SU-DHL-6 (cell line): ENCODE measurements around the gene TRPM2.

Source experiments
- H2AFZ ChIP-seq: fragments of 200-600 bp; sonication (generic); 2 replicates; pipeline ENCODE4 v1.6.1; 2014; ENCODE audit warnings: low read depth, mild to moderate bottlenecking, moderate library complexity, mixed read lengths, antibody characterized with exemption, low read length; ENCODE audit not compliant: severe bottlenecking
- H3F3A ChIP-seq: fragments of 200-600 bp; shearing (Covaris generic); 2 replicates; pipeline ENCODE4 v1.6.0; 2016; ENCODE audit warnings: antibody characterized with exemption, mild to moderate bottlenecking; ENCODE audit not compliant: insufficient read depth
- H3K27ac ChIP-seq: fragments of 200-600 bp; sonication (generic); 2 replicates; pipeline ENCODE4 v1.5.1; 2016; ENCODE audit warnings: low read depth, mild to moderate bottlenecking, low read length, moderate library complexity, mixed read lengths
- H3K27me3 ChIP-seq: fragments of 200-600 bp; sonication (generic), shearing (Covaris generic); 2 replicates; pipeline ENCODE4 v1.6.0; 2014; ENCODE audit warnings: mild to moderate bottlenecking, low read length
- H3K36me3 ChIP-seq: fragments of 200-600 bp; sonication (generic); 2 replicates; pipeline ENCODE4 v1.6.1; 2014; ENCODE audit warnings: mild to moderate bottlenecking, low read length, mixed read lengths
- H3K4me2 ChIP-seq: fragments of 300-600, 200-600 bp; shearing (Covaris generic), sonication (generic); 2 replicates; pipeline ENCODE4 v1.6.0; 2014; ENCODE audit warnings: low read length, low read depth, mild to moderate bottlenecking; ENCODE audit not compliant: poor library complexity, severe bottlenecking
- H3K4me3 ChIP-seq: fragments of 200-600 bp; sonication (generic); 2 replicates; pipeline ENCODE4 v1.5.1; 2014; ENCODE audit warnings: antibody characterized with exemption, low read length, mild to moderate bottlenecking, mixed read lengths; ENCODE audit not compliant: insufficient read depth, poor library complexity, severe bottlenecking
- H3K79me2 ChIP-seq: fragments of 200-600 bp; sonication (generic); 2 replicates; pipeline ENCODE4 v1.6.1; 2014; ENCODE audit warnings: mild to moderate bottlenecking, low read length, moderate library complexity; ENCODE audit not compliant: insufficient read depth
- H3K9ac ChIP-seq: fragments of 200-600 bp; sonication (generic); 2 replicates; pipeline ENCODE4 v1.7.0; 2014; ENCODE audit warnings: mild to moderate bottlenecking, low read length
- H3K9me2 ChIP-seq: fragments of 200-600 bp; sonication (generic); replicated peaks from 2 replicates; pipeline ENCODE4 v1.6.1; 2014; ENCODE audit warnings: low read length; ENCODE audit not compliant: insufficient read depth
- H3K9me3 ChIP-seq: fragments of 200-600 bp; sonication (generic); 2 replicates; pipeline ENCODE4 v1.6.1; 2014; ENCODE audit warnings: low read length, mixed read lengths; ENCODE audit not compliant: insufficient read depth
- H4K20me1 ChIP-seq: fragments of 200-600 bp; sonication (generic); 2 replicates; pipeline ENCODE4 v1.6.1; 2014; ENCODE audit warnings: low read depth, mild to moderate bottlenecking, antibody characterized with exemption, low read length, moderate library complexity, mixed read lengths
- CTCF ChIP-seq: fragments of 200-600 bp; sonication (generic); IDR thresholded peaks from one replicate; pipeline ENCODE4 v1.5.1; 2017; ENCODE audit warnings: antibody characterized with exemption, mild to moderate bottlenecking, low read length, moderate library complexity; ENCODE audit not compliant: insufficient read depth, poor library complexity, severe bottlenecking
- EZH2phosphoT487 ChIP-seq: fragments of 200-600 bp; sonication (generic), shearing (Covaris generic); conservative IDR thresholded peaks from 2 replicates; pipeline ENCODE4 v1.6.1; 2018; ENCODE audit warnings: mild to moderate bottlenecking, antibody characterized with exemption, low read length, moderate library complexity, mixed read lengths

Gene TRPM2

GRCh38 chr21:44312089-44312488 is 41.3 kb upstream of the TRPM2 start:
- H4K20me1 ChIP-seq = no peaks in the 10 kb centered on the region

GRCh38 chr21:44312716-44313115 is 40.7 kb upstream of the TRPM2 start:
- Histone ChIP-seq H2AFZ (no peak overlapping the region), H3K36me3 (no peaks in the 10 kb centered on the region), H3K4me2 (no peak overlapping the region), H3K27ac (no peak overlapping the region), H3K4me3 (no peak overlapping the region), H3F3A (no peaks in the 10 kb centered on the region), H3K27me3 (no peaks in the 10 kb centered on the region), H3K9me2 (no peaks in the 10 kb centered on the region), H4K20me1 (no peaks in the 10 kb centered on the region), H3K9me3 (no peaks in the 10 kb centered on the region), H3K9ac (no peak overlapping the region), H3K79me2 (no peaks in the 10 kb centered on the region)
- no peak for TF ChIP-seq CTCF
- TF ChIP-seq EZH2phosphoT487 = no peak

More at GRCh38 chr21:44312089-44312488, 41.3 kb upstream of the TRPM2 start:
- Histone ChIP-seq H3K27ac (no peak overlapping the region), H3K9me2 (no peaks in the 10 kb centered on the region), H3K9me3 (no peaks in the 10 kb centered on the region), H3K4me2 (no peak overlapping the region), H3F3A (no peaks in the 10 kb centered on the region), H3K4me3 (no peak overlapping the region), H3K27me3 (no peaks in the 10 kb centered on the region), H3K79me2 (no peaks in the 10 kb centered on the region), H2AFZ (no peak overlapping the region), H3K9ac (no peak overlapping the region), H3K36me3 (no peaks in the 10 kb centered on the region)
- TF ChIP-seq CTCF (no peak), EZH2phosphoT487 (no peak)

GRCh38 chr21:44313451-44313850 is 40.0 kb upstream of the TRPM2 start:
- H3K36me3 ChIP-seq = no peaks in the 10 kb centered on the region
- no peak overlapping the region for H3K4me3 ChIP-seq
- H3K79me2 ChIP-seq = no peaks in the 10 kb centered on the region
- no peaks in the 10 kb centered on the region for H3F3A ChIP-seq
- TF ChIP-seq CTCF = no peak
- TF ChIP-seq EZH2phosphoT487 = no peak
- no peak overlapping the region for H3K9ac ChIP-seq
- H2AFZ ChIP-seq = no peak overlapping the region
- no peaks in the 10 kb centered on the region for H3K9me2 ChIP-seq
- H3K9me3 ChIP-seq = no peaks in the 10 kb centered on the region
- H3K4me2 ChIP-seq = no peak overlapping the region
- H3K27me3 ChIP-seq = no peaks in the 10 kb centered on the region
- no peak overlapping the region for H3K27ac ChIP-seq
- no peaks in the 10 kb centered on the region for H4K20me1 ChIP-seq

- Histone ChIP-seq H3K9ac (no peak overlapping the region), H3K27me3 (no peaks in the 10 kb centered on the region), H3K27ac (no peak overlapping the region), H3K9me3 (no peaks in the 10 kb centered on the region), H3K36me3 (no peaks in the 10 kb centered on the region), H3K9me2 (no peaks in the 10 kb centered on the region), H3K79me2 (no peaks in the 10 kb centered on the region), H4K20me1 (no peaks in the 10 kb centered on the region), H3F3A (no peaks in the 10 kb centered on the region), H3K4me3 (no peak overlapping the region), H3K4me2 (no peak overlapping the region), H2AFZ (no peak overlapping the region)
- TF ChIP-seq EZH2phosphoT487 (no peak), CTCF (no peak)
Observed at GRCh38 chr21:44314128-44314527, 39.3 kb upstream of the TRPM2 start.
